AG09319 (cell line): Measurements from ENCODE around the gene COPE.

Source experiments
- DNase-seq: peaks from one replicate; pipeline ENCODE4 v3.0.0-alpha.2; 2010; ENCODE audit warnings: low read depth; ENCODE audit errors: extremely low read depth
- CTCF ChIP-seq: IDR thresholded peaks from 2 replicates; pipeline ENCODE4 v1.5.1; 2011; ENCODE audit warnings: low read depth, mild to moderate bottlenecking, inconsistent platforms, low read length, moderate library complexity

COPE gene

GRCh38 chr19:18866800-18867123 is 52.4 kb downstream of the COPE start:
- no peak for TF ChIP-seq CTCF
- DNase-seq = no peak

GRCh38 chr19:18865973-18866799 is 53.0 kb downstream of the COPE start:
- TF ChIP-seq CTCF = peak; percentile 76
- DNase-seq = no peak

GRCh38 chr19:18865106-18865972 is 53.8 kb downstream of the COPE start:
- no peak for TF ChIP-seq CTCF
- no peak for DNase-seq

GRCh38 chr19:18863843-18864362 is 55.3 kb downstream of the COPE start:
- no peak for TF ChIP-seq CTCF
- no peak for DNase-seq

GRCh38 chr19:18862976-18863842 is 56.0 kb downstream of the COPE start:
- DNase-seq = no peak
- no peak for TF ChIP-seq CTCF

GRCh38 chr19:18861917-18862316 is 57.3 kb downstream of the COPE start:
- TF ChIP-seq CTCF = no peak
- no peak for DNase-seq
